GM12878 (cell line): ENCODE data around the gene DAO. TPM values are rescaled to one million over a fixed set of nuclear protein-coding genes. Genes with fewer than 3 reads are reported as not detected.

Experiments used
- BMI1 ChIP-seq: fragments of 450-650 bp; IDR thresholded peaks from 2 replicates; pipeline ENCODE4 v1.6.1; 2016; ENCODE audit warnings: mild to moderate bottlenecking, moderate library complexity, borderline replicate concordance
- E2F4 ChIP-seq: IDR thresholded peaks from 2 replicates; pipeline ENCODE4 v1.6.1; 2012; ENCODE audit warnings: low read depth, low read length, improper control_type of control experiment
- FOS ChIP-seq: IDR thresholded peaks from 3 replicates; pipeline ENCODE4 v1.6.1; 2011; ENCODE audit warnings: borderline replicate concordance; ENCODE audit not compliant: insufficient read length; ENCODE audit errors: extremely low read depth
- KAT2A ChIP-seq: conservative IDR thresholded peaks from 2 replicates; pipeline ENCODE4 v1.6.1; 2011; ENCODE audit warnings: low read depth, low read length; ENCODE audit not compliant: control insufficient read depth
- KDM1A ChIP-seq: fragments of 200-600 bp; sonication (generic); IDR thresholded peaks from 2 replicates; pipeline ENCODE4 v1.6.1; 2016; ENCODE audit warnings: borderline replicate concordance
- KLF5 ChIP-seq: fragments of 450-650 bp; IDR thresholded peaks from 2 replicates; pipeline ENCODE4 v1.6.1; 2014; ENCODE audit warnings: mild to moderate bottlenecking; ENCODE audit not compliant: partially characterized antibody
- NKRF ChIP-seq: fragments of 450-650 bp; conservative IDR thresholded peaks from 2 replicates; pipeline ENCODE4 v1.6.1; 2017; ENCODE audit warnings: mild to moderate bottlenecking, moderate library complexity
- PBX3 ChIP-seq: IDR thresholded peaks from 2 replicates; pipeline ENCODE4 v1.6.1; 2011; ENCODE audit warnings: mild to moderate bottlenecking, low read depth, low read length, moderate library complexity; ENCODE audit not compliant: insufficient replicate concordance
- REST ChIP-seq: IDR thresholded peaks from 2 replicates; pipeline ENCODE4 v1.6.1; 2012; ENCODE audit warnings: mild to moderate bottlenecking, low read depth, low read length
- SREBF2 ChIP-seq: IDR thresholded peaks from 2 replicates; pipeline ENCODE4 v1.6.1; 2012; ENCODE audit warnings: mild to moderate bottlenecking, low read length
- SUZ12 ChIP-seq: fragments of 200-600 bp; sonication (generic); IDR thresholded peaks from one replicate; pipeline ENCODE4 v1.6.1; 2018; ENCODE audit warnings: antibody characterized with exemption, mild to moderate bottlenecking; ENCODE audit not compliant: unreplicated experiment
- TCF3 ChIP-seq: IDR thresholded peaks from 2 replicates; pipeline ENCODE4 v1.6.1; 2012; ENCODE audit warnings: low read depth, mild to moderate bottlenecking, low read length, borderline replicate concordance; ENCODE audit not compliant: insufficient read depth
- ZBTB40 ChIP-seq: fragments of 450-650 bp; IDR thresholded peaks from 2 replicates; pipeline ENCODE4 v1.6.1; 2016; ENCODE audit warnings: mild to moderate bottlenecking, moderate library complexity, borderline replicate concordance
- ZSCAN29 ChIP-seq: fragments of 450-650 bp; IDR thresholded peaks from 2 replicates; pipeline ENCODE4 v1.6.1; 2017; ENCODE audit warnings: mild to moderate bottlenecking, moderate library complexity
- polyA plus RNA-seq, 11 experiments: library from polyadenylated mRNA; depleted of rRNA in 4 of 11; unstranded in 6 of 11; stranded (reverse) in 5 of 11; fragments of >200 nt; fragmentation: Nextera tagmentation in 4 of 11; fragmentation: Illumina TruSeq in 1 of 11; extraction: Ambion mirVana in 4 of 11; extraction: Trizol in 1 of 11; gene quantifications; 1 replicate in 1 of 11; 2 replicates in 10 of 11; pipeline versions ENCODE4 v1.2.1 to v1.2.3, GENCODE V29; 2011 to 2016; ENCODE audit warnings: inconsistent platforms in 2 of 11, missing spikeins in 2 of 11, low read depth in 1 of 11
- total RNA-seq, 4 experiments: library from RNA; depleted of rRNA in 3 of 4; stranded (reverse); fragments of >200 nt in 3 of 4; fragmentation: Illumina TruSeq in 1 of 4; extraction: Trizol in 1 of 4; gene quantifications; 2 replicates each; pipeline versions ENCODE4 v1.2.1 to v1.2.3, GENCODE V29; 2013 to 2021

Gene DAO
- total and polyA plus RNA-seq, 10 of the 15 experiments (the other 5 are each of a cell fraction or from before 2014, with no cell fraction given) = 0.15 TPM; not detected in 9

GRCh38 chr12:108838194-108839017 lies 41.5 kb upstream of the DAO start (continued):
- TF ChIP-seq E2F4 = no peak
- TF ChIP-seq REST = 0 out of 2 replicates have a peak, but pooled peaks have one; percentile 34
- TF ChIP-seq TCF3 = peak; percentile 72; the same call in 1 of the 2 replicates
- TF ChIP-seq BMI1 = no peak
- peak; percentile 45; the same call in 1 of the 2 replicates for TF ChIP-seq ZSCAN29
- TF ChIP-seq KLF5 = peak; percentile 81
- no peak for TF ChIP-seq SREBF2
- no peak for TF ChIP-seq KDM1A
- no peak for TF ChIP-seq PBX3
- TF ChIP-seq SUZ12 = no peak
- TF ChIP-seq ZBTB40 = no peak
- no peak for TF ChIP-seq KAT2A
- no peak for TF ChIP-seq FOS
- TF ChIP-seq NKRF = 0 out of 2 replicates have a peak, but pooled peaks have one; percentile 23
